ENCODE measurements around the gene PTPRN2.

DNA sequence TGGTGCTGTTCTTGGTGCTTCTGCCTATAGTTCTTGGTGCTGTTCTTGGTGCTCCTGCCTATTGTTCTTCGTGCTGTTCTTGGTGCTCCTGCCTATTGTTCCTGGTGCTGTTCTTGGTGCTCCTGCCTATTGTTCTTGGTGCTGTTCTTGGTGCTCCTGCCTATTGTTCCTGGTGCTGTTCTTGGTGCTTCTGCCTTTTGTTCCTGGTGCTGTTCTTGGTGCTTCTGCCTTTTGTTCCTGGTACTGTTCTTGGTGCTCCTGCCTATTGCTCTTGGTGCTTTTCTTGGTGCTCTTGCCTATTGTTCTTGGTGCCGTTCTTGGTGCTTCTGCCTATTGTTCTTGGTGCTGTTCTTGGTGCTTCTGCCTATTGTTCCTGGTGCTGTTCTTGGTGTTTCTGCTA lies 71.1 kb downstream of the PTPRN2 start:
- no peak for TF ChIP-seq FOXK1 (CRISPR knock-in tag; IDR thresholded peaks at IDR 0.05; ENCODE audit: borderline replicate concordance, low read depth)
- no peak for TF ChIP-seq POLR2A (IDR thresholded peaks at IDR 0.05; ENCODE audit: insufficient read depth in 1 of 2, low read depth in 2 of 2, low read length in 2 of 2)
